ENCODE data around the gene HMGB2.

GRCh38 chr4:173347467-173347866 is 13.3 kb upstream of the HMGB2 start:
- TF ChIP-seq CTCF (conservative IDR thresholded peaks at IDR 0.05; ENCODE audit: low read length): no peak
- no peak for TF ChIP-seq EZH2phosphoT487 (IDR thresholded peaks at IDR 0.05; ENCODE audit: borderline replicate concordance, low read depth, low read length)
